Smooth muscle cell of the brain vasculature (primary cell): ENCODE data around the gene SQSTM1.

ENCODE experiments used
- DNase-seq: peaks from one replicate; pipeline ENCODE4 v3.0.0-alpha.2; 2012; ENCODE audit warnings: low read depth, low spot score

The SQSTM1 gene

DNA sequence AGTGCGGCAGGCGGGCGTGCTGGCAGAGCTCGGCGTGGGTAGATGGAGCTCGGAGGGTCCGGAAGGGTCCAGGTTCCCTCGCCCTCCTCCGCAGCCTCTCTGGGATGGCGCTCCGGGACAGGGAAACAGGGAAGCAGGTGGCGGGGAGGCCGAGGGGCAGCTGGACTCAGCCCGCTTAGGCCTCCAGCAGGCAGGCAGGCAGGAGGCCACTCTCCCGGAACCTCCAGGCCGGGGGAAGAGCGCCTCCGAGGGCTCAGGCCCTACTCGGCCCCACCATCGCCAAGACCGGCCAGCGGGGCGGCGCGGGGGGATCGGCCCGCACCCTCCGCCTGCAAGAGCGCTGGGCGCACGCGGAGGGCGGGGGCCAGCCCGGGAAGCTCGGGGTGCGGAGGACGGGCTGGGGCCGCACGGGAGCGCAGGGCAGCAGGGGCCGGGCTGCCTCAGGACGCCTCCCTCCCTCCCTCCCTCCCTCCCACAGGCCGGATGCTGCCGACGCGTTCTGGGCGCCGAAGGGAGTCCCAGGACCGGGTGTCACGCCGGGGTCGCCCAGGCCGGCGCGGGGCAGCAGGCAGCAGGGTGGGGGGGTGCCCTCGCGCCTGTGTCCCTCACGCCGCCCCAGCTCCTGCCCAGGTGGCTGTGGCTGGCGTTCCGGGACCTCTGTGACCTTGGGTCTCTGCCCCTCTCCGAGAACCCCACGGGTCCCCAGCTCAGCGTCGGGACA lies 15.0 kb upstream of the SQSTM1 start:
- no peak for DNase-seq

DNA sequence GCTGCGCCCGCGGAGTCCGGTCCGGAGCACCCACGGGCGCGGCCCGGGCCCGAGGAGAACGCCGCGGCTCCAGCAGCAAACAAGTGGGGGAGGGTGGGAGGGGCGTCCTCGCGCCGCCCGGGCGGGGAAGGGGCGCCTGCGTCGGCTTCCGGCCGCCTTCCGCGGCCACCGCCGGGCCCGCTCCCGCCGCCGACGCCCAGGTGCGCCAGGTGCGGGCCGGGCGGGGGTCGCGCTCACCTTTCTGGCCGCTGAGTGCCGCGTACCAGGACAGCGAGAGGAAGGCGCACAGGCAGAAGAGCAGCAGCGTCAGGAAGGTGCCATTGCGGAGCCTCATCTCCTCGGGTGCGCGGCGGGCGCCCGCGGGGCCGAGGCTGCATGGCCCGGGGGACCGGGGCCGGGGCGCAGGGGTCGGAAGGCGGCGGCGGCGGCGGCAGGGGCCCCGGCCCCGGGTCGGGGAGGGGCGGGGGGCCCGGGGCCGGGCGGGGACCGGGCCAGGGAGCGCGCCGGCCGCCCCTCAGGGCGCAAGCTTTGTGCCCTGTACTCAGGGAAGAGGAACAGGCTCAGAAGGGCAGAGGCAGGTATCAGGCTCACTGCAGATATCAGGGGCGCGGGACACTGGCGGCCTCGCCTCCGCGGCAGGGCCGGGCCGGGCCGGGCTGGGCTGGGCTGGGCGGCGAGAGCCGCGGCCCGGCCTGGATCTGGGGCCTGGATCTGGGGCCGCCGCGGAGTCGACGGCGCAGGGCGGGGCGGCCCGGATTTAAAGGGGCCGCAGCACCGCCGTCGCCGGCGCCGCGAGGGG lies 14.3 kb upstream of the SQSTM1 start, which contains the start of gene MGAT4B:
MGAT4B (minus strand) TSS at position 617 of the 799 bp plus-strand sequence; CDS start at position 334, 283 bp downstream.
- no peak for DNase-seq

DNA sequence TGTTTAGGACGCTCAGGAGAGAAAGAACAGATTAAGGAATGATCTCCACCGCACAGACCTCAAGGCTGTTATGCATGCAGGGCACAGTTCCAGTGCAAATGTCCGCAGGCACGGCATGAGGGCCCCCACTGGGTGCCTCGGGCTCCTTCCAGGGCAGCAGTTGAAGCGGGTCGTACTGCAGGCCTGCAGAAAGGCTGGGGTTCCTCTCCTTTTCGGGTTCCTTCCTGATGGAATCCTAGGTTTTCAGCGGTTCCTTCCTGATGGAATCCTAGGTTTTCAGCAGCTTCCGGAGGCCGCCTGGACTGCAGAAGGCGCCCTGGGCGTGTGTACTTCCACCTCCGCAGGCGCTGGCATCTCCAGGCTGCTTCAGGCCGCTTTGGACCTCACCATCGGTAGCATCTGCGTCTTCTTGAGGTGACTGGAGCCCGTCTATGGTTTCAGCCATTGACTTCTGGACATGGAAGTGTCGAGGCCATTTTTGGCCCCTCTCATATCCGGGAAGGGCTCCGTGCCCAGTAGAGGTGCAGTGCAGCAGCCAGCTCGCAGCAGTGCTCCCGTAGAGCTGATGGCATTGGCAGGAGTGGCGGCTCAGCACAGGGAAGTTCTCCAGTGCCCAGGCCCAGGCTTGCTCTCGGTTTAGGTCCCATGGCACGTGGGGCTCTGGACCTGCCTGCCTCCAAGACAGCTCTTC lies 8.4 kb upstream of the SQSTM1 start:
- no peak for DNase-seq

DNA sequence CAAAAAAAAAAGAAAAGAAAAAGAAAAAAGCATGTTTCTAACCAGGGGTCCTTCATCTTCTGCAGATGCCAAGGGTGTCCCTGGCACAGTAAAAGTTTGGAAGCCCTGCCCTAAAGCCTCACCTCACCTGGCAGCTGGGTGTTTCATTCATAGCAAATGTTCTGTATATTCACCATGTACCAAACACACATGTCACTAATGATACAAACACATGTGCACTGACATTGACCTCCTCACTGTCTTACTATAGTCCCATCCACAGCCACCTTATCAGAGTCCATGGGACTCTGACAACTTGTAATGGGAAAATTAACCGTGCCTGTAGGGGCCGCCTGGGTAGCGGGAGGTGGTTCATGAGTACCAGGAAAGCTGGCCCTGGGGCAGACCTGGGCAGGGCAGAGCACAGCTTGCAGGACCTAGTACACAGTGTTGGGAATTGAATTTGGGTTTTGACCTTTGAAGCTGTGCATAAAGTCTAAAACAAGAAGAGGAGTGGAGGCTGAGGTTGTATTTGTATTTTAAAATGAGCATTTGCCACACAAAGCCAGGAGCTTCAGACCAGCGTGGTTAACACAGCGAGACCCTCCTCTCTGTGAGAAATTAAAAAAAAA lies 7.6 kb upstream of the SQSTM1 start:
- DNase-seq = no peak

DNA sequence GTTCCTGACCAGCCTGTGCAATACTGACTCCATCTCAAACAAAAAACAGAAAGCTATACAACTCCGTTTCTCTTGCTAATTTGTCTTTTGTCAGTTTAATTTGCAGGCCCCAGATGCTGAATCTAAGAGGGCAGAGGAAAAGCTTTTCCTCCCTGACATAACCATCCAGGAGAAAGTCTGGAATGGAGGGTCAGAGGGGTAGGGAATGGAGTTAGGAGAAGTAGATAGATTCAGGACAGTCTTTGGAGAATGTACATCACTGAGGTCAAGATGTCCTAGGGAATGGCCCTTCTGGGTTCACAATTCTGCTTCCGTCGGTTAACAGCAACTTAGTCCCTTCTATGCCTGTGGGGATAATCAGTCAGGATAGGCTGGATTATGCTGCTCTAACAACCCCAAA lies 6.6 kb upstream of the SQSTM1 start:
- no peak for DNase-seq

DNA sequence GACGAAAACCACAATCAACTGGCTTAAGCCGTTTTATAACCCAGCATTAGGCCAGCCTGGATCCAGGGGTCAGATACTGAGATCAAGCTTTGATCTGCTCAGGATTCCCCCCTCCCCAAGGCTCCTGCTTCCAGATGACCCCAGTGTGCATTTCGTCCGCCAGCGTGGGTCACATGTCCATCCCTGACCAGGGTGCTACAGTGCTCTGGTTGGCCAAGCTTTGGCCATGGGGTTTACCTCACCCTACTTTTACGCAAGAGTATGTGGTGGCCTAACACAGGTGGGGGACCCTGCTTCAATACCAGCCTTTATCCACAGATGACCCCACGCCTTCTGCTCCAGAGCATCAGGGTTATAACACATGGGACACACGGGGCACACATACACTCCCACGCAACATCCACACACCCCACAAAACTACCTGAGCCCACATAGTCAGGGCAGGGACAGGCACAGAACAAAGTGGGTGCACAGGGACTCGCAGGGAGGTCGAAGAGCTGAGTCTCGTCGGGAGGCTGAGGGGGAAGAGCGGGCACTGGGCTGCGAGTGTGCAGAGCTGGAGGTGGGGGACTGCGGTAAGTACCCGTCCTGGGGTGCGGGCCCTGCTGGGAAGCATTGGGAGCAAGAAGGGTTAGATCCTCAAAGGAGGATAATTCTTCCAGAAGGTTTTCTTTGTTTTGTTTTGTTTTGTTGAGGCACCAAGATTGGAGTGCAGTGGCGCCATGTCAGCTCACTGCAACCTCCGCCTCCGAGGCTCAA lies 5.0 kb upstream of the SQSTM1 start:
- no peak for DNase-seq

DNA sequence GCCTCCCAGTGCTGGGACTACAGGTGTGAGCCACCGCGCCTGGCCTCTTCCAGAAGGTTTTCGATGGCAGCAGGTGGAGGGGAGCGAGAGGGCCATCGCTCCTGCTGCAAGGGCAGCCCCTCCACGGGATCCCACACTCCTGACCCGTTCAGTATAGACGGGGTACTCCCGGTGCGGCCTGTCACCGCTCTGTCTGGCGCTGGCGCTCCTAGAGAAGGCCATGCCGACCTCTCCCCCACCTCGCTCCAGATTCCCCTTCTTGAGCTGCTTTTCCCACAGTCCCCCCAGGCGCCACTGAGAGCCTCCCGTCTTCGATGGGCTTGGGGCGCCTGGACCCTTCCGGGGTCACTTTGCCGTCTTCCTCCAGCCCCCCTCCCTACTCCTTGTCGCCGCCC lies 4.3 kb upstream of the SQSTM1 start:
- no peak for DNase-seq

DNA sequence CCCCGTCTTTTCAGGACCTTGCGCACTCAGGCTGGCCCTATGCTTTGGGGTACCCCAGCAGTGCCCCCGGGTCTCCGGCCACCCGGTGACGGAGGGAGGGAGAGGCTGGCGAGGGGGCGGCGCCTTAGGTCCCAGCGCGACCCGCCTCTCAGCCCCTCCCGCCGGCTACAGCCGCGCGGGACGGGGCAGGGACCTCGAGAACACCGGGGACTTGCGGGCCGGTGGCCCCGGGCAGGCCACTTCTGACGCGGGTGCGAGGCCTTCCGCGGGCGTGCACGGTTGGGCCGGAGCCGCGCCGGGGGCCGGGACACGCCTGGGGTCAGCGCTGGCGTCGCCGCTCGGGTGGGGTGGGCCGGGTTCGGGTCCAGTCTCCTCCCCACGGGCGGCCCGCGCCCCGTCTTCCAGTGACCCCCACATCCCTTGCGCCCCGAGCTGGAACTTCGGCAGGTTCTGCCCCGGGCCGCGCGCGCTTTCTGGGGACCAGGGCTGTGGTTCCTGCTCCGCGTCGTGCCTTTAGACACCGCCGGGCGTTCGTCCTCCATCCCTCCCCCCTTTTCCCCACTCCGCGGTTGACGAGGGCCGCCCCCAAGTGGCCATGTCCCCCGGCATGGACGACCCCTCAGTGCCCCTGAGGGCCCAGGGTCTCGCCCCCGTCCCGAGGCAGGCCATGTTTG lies 3.8 kb upstream of the SQSTM1 start:
- DNase-seq = no peak

DNA sequence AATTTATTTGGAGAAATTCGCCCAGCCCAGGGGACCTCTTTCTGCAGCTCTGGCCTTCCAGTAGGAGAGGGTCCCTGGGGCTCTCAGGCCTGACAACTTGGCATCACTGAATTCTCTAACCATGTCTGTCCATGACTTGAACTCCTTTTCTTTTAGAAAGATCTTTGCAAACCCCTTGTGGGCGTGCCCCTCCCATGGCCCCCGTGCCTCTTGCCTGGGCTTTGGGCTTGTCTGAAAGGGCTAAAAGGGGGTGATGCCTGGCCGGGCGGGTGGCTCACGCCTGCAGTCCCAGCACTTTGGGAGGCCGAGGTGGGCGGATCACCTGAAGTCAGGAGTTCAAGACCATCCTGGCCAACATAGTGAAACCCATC lies 3.2 kb upstream of the SQSTM1 start:
- DNase-seq = no peak

DNA sequence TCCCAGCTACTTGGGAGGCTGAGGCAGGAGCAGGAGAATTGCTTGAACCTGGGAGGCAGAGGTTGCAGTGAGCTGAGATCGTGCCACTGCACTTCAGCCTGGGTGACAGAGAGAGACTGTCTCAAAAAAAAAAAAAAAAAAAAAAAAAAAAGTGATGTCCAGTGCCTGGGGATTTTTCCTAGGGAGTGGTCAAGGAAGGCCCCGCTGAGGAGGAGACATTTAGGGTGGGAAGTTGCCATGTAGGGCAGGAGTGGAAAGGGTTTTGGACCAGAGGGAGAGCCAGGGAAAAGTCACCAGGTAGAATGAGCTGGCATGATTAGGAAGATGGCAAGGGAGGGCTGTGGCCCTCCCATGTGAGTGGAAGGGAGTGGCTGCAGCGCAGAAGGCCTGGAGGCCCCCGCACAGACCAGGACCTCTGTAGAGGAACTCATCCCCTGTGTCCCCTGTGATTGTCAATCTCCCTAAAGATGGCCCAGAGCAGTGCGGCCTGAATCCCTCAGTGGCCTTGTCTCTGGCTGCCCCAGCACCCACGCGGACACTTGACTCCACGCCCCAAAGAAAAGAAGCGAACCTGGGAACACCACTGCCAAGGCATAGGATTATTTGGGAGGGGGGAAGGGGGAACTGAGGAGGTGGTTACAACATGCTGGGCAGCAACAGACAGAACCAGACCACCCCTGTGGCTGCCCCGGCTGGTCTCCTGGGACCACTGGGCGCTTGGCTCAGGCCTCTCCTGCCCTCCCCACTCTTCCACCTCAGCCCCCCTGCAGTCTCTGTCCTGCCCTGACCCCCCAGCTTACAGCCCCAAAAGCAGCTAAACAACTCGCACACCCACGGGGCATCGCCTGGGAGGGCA lies 2.6 kb upstream of the SQSTM1 start:
- DNase-seq = no peak

DNA sequence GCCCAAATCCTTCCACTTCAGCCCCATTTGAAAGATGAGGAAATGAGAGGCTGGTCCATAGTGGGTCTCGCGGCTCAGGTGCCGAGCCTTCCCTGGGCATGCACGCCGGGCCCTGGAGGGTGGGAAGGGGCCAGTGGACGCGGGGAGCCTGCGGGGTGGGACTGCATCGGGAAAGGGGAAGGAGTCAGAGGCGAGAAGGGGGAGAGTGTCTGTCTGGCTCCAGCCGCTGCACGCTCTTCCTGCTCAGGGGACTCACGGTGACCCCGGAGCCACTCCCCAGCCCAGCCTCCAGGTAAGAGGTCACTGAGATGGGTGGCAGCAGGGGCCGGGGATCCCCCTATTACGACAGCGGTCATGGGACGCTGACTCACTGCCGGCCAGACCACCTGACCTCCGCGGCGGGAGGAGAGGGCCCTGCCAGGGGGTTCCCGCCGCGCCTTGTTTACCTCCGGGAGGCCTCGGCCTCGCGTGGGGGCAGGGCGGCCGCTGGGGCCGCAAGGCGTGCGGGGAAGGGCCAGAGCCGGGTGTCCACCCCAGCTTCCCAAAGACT lies 1.9 kb upstream of the SQSTM1 start:
- peak; percentile 74 for DNase-seq

DNA sequence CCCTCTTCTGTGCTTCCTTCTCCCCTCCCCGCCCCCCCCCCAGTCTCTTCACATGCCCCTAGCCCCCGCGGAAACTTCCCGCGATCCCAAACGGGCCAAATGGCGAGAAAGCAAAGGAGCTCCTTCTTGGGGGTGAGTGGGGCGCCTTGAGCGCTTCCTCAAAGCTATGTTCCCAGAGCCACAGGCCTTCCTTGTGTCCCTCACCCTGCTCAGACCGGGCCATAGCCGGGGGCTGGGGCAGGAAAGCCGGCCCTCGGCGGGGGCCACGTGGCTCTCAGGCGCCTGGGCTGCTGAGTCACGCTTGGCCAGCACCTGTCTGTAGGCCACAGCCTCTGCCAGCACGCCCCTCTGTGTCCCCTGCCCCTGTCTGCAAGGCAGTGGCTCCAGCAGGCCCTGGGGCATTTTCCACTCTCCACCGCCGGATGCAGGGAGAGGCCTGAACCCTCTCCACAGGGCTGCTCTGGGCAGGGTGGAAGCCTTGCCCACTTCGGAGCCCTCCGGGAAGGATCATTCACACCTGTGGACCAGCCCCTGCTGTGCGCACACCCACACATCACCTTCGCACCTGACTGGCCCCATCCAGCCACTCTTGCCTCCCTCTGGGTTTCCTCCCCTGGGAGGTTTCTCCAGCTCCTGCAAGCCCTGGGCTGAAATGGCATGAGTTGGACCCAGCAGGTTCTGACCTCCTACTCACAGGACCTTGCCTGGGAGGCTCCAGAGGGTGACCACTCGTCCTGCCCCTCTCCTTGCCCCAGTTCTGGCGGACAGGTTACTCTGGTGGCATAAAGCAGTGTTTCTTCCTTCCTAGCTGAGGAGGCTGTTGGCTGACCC lies 1.2 kb upstream of the SQSTM1 start:
- DNase-seq = no peak

DNA sequence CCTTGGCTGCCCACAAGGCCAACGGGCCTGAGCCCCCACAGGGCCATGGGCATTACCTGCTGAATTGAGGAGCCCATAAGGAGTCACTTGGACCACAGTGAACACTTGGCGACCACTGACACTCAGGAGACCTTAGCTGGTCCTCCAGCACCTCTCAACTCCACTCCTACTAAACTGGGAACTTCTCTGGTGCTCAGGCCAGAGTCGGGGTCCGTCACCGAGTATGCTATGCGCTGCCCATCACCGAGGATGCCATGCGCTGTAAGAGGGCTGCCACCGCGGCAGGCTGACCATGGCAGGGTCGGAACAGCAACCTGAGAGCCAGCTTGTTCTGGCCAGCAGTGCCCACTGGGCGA lies 600 bp upstream of the SQSTM1 start:
- DNase-seq = no peak

DNA sequence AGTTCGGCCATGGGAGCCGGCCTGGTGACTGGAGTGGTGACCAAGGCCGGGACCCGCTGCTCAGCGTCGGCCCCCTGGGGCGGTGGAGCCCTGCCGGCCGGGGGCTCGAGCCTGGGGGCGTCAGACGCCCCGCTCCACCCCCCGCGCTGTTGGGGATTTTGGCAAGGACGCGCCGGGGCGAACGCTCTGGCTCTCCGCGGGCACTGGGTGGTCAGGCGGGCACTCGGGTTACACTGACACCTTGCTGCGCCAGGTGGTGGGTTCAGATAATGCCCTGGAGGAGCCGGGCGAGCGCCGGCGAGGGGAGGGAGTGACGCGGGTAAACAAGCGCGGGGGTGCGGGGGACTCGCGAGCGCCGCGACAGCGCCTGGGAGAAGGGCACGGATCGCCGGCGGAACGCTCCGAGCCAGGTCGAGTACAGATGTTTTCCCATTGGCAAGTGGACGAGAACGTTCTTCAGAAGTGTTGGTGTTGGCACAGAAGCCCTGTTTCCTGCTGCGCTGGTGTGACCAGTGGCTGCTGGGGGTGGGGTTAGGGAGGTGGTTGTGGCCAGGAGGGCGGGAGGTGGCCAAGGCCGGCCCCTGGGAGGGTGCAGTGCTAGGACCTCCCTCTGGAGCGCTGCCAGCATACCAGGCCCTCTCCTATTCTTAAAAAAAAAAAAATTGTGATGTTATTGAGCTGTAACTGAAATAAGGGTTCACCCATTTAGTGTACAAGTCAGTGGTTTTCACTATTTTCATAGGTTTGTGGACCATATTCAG lies 773 bp downstream of the SQSTM1 start:
- peak; percentile 89 for DNase-seq

DNA sequence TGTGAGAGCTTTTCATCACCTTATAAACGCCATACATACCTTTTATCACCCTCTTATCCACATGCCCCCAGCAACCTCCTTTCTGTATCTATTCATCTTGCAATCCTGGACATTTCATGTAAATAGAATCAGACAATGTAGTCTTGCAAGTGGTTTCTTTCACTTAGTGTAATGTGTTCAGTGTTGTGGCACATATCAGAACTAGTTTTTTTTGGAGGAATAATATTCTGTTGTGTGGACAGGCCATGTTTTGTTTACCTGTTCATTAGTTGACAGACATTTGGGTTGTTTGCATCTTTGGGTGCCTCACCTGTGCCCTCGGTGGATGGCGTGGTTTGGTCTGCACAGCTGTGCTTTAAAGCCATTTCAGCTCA lies 1.3 kb downstream of the SQSTM1 start:
- DNase-seq = no peak

DNA sequence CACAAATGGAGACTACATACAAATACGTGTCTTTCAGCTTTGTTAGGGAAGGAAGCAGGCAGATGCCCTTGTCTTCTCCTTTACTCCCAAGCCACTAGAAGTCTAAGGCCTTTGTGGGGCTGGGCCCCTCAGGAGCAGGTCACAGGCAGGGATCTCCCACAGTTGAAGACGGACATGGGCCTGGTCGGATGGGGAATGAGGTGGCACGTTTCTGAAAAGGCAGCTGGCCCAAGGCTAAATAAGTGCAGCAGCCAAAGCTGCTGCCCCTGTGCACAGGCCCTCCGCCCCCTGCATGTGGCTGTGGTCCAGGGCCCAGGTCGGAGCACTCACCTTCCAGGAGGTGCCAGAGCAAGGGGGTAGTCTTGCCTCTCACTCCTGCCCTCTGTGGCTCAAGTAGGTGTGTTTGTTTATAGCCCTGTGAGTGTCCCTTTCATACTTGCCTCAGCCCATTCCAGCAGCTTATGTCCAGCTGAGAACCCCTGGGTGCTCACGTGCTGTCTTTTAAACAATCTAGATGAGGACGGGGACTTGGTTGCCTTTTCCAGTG lies 1.8 kb downstream of the SQSTM1 start:
- DNase-seq = no peak

DNA sequence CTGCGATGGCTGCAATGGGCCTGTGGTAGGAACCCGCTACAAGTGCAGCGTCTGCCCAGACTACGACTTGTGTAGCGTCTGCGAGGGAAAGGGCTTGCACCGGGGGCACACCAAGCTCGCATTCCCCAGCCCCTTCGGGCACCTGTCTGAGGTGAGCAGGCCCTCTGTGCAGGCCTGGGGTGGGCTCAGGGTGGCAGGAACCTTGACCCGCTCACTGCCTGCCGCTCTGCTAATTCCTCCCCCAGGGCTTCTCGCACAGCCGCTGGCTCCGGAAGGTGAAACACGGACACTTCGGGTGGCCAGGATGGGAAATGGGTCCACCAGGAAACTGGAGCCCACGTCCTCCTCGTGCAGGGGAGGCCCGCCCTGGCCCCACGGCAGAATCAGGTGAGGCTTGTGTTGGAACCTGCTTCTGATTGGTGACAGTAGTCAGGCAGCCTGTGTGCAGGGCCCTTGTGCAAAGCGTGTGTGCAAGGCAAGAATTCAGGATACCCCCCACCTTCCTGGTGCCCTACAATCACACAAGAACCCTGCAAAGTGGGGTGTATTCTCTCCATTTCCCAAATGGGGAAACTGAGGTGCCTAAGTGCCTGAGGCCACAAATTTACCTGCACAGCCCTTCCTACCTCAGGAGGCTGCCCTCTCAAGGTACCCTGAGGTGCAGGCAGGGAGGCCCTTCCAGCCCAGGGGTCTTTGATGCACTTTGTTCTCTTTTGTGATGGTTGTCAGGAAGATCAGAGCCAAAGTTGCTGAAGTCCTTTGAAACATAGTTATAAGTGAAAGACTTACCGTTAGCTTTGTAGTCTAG lies 3.4 kb downstream of the SQSTM1 start:
- DNase-seq = no peak
